ENCODE results near the gene DNM2.

GRCh38 chr19:10691178-10691881 is 26.5 kb upstream of the DNM2 start:
- TF ChIP-seq CTCF (IDR thresholded peaks at IDR 0.05) = no peak
- TF ChIP-seq POLR2A (IDR thresholded peaks at IDR 0.05) = no peak

Data from testis (tissue), 2 donors.